Mesangial cell (primary cell): Measurements from ENCODE around the gene PSMD13. TPM values are rescaled to one million over a fixed set of nuclear protein-coding genes. Genes with fewer than 3 reads are reported as not detected.

ENCODE experiments used
- total RNA-seq: library from RNA; depleted of rRNA; stranded (reverse); fragments of >200 nt; gene quantifications from 2 replicates; pipeline ENCODE4 v1.2.3, GENCODE V29; 2015

Gene PSMD13
- 72.1 and 147 TPM in 2 replicates for total RNA-seq

GRCh38 chr11:236774-237767 lies at the start of gene PSMD13:
TSS of gene PSMD13 (plus strand) at chr11:236976. CDS start at chr11:237050, 74 bp downstream.

GRCh38 chr11:192674-193128 lies 44.1 kb upstream of the PSMD13 start, which contains the start of gene SCGB1C1:
TSS of gene SCGB1C1 (plus strand) at chr11:193078. CDS start at chr11:193100, 22 bp downstream.

GRCh38 chr11:207208-207862 lies 29.4 kb upstream of the PSMD13 start, which contains the start of the genes BET1L and RIC8A:
TSS of gene BET1L (minus strand) at chr11:207399. CDS start at chr11:207321, 78 bp downstream.
TSS of gene RIC8A (plus strand) at chr11:207708. CDS start at chr11:208855, 1,147 bp downstream.

GRCh38 chr11:235997-236773 lies 591 bp upstream of the PSMD13 start, which contains the start of gene SIRT3:
TSS of gene SIRT3 (minus strand) at chr11:236342. CDS start at chr11:236328, 14 bp downstream.

GRCh38 chr11:278001-278951 lies 41.5 kb downstream of the PSMD13 start, which contains the start of gene NLRP6:
TSS of gene NLRP6 (plus strand) at chr11:278407. CDS start at chr11:278570, 163 bp downstream.

GRCh38 chr11:288478-289397 lies 52.0 kb downstream of the PSMD13 start, which contains the start of gene PGGHG:
TSS of gene PGGHG (plus strand) at chr11:289126. CDS start at chr11:289817, 691 bp downstream.

GRCh38 chr11:299081-299891 lies 62.5 kb downstream of the PSMD13 start, which contains the start of gene IFITM5:
TSS of gene IFITM5 (minus strand) at chr11:299526. CDS start at chr11:299490, 36 bp downstream.

Other genes with a start within 250 kb of the PSMD13 start
- gene SCGB1C1, start 43.9 kb upstream of the PSMD13 start, total RNA-seq, result 1.9 TPM in 1 of 2 replicates, not detected in the other
- 19.2 and 28.1 TPM in 2 replicates for gene BET1L, start 29.6 kb upstream of the PSMD13 start, total RNA-seq
- 126 and 147 TPM in 2 replicates for gene RIC8A, start 29.3 kb upstream of the PSMD13 start, total RNA-seq
- 8.0 and 27.6 TPM in 2 replicates for gene SIRT3, start 634 bp upstream of the PSMD13 start, total RNA-seq
- gene NLRP6, start 41.4 kb downstream of the PSMD13 start, total RNA-seq, result not detected in 2 replicates
- gene PGGHG, start 52.1 kb downstream of the PSMD13 start, total RNA-seq, result 6.5 and 14.6 TPM in 2 replicates
- gene IFITM5, start 62.5 kb downstream of the PSMD13 start, total RNA-seq, result not detected in 2 replicates
- gene IFITM2, start 70.8 kb downstream of the PSMD13 start, total RNA-seq, result 141 and 628 TPM in 2 replicates
- 12.9 and 305 TPM in 2 replicates for gene IFITM1, start 77.1 kb downstream of the PSMD13 start, total RNA-seq
- gene IFITM3, start 83.9 kb downstream of the PSMD13 start, total RNA-seq, result 159 and 737 TPM in 2 replicates
- gene B4GALNT4, start 132.5 kb downstream of the PSMD13 start, total RNA-seq, result 13.9 and 21.6 TPM in 2 replicates
- 3.3 and 8.2 TPM in 2 replicates for gene PKP3, start 157.2 kb downstream of the PSMD13 start, total RNA-seq
- 48.6 and 96.8 TPM in 2 replicates for gene SIGIRR, start 178.0 kb downstream of the PSMD13 start, total RNA-seq
- gene ANO9, start 205.0 kb downstream of the PSMD13 start, total RNA-seq, result 3.1 and 15.8 TPM in 2 replicates
- 46.6 and 69.7 TPM in 2 replicates for gene PTDSS2, start 213.3 kb downstream of the PSMD13 start, total RNA-seq